ENCODE results near the gene TMEM63A. TPM values are rescaled to one million over a fixed set of nuclear protein-coding genes. Genes with fewer than 3 reads are reported as not detected.

Gene TMEM63A
- total and polyA plus RNA-seq, 2 of the 13 experiments (the other 11 are each of a cell fraction or from before 2014, with no cell fraction given), result 23.9 to 53.3 TPM

DNA sequence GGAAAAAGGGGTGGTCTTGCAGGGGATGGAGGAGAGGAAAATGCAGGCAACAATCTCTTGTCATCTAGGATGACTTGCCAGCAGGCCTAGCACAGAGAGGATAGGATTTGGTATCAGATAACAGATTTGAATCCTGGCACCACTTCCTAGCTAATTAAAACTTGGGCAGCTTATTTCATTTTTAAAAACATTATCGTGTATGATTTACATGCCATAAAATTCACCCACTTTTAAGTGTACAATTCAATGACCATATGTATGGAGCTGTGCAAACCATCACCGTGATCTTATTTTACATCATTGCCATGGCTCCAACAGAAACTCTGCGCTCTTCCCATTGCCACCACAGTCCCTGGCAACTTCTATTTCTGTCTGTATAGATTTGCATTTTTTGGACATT lies 34.9 kb upstream of the TMEM63A start:
- H3K27me3 ChIP-seq (ENCODE audit: control insufficient read depth in 1 of 2, insufficient read depth in 2 of 2, low read length in 2 of 2), result no peaks in the 10 kb centered on the region
- H3K9me3 ChIP-seq (ENCODE audit: low read length), result no peaks in the 10 kb centered on the region
- ATAC-seq (no peak), FAIRE-seq (no peak), DNase-seq (ENCODE audit: low spot score) (no peak)
- intact Hi-C loops (cut with micrococcal nuclease; ENCODE audit: unreplicated experiment) (no loop called here), in situ Hi-C loops (cut with HindIII; ENCODE audit: extremely low pct_ligation_motif_present, low pct_unique_long_range_greater_than_20kb) (no loop called here)
- CTCF ChIA-PET (ENCODE audit: low intra/inter-chr PET ratio, low total read pairs), result no interaction called here
- no peak overlapping the region for H2AFZ ChIP-seq (ENCODE audit: low read length)
- TF ChIP-seq, protein P1, sequence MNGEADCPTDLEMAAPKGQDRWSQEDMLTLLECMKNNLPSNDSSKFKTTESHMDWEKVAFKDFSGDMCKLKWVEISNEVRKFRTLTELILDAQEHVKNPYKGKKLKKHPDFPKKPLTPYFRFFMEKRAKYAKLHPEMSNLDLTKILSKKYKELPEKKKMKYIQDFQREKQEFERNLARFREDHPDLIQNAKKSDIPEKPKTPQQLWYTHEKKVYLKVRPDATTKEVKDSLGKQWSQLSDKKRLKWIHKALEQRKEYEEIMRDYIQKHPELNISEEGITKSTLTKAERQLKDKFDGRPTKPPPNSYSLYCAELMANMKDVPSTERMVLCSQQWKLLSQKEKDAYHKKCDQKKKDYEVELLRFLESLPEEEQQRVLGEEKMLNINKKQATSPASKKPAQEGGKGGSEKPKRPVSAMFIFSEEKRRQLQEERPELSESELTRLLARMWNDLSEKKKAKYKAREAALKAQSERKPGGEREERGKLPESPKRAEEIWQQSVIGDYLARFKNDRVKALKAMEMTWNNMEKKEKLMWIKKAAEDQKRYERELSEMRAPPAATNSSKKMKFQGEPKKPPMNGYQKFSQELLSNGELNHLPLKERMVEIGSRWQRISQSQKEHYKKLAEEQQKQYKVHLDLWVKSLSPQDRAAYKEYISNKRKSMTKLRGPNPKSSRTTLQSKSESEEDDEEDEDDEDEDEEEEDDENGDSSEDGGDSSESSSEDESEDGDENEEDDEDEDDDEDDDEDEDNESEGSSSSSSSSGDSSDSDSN (CRISPR knock-in tag; IDR thresholded peaks at IDR 0.05), result no peak
- TF ChIP-seq, protein P2, sequence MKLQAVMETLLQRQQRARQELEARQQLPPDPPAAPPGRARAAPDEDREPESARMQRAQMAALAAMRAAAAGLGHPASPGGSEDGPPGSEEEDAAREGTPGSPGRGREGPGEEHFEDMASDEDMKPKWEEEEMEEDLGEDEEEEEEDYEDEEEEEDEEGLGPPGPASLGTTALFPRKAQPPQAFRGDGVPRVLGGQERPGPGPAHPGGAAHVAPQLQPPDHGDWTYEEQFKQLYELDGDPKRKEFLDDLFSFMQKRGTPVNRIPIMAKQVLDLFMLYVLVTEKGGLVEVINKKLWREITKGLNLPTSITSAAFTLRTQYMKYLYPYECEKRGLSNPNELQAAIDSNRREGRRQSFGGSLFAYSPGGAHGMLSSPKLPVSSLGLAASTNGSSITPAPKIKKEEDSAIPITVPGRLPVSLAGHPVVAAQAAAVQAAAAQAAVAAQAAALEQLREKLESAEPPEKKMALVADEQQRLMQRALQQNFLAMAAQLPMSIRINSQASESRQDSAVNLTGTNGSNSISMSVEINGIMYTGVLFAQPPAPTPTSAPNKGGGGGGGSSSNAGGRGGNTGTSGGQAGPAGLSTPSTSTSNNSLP (IDR thresholded peaks at IDR 0.05; ENCODE audit: low read depth, low read length), result no peak
- TF ChIP-seq GATAD2A (CRISPR knock-in tag; IDR thresholded peaks at IDR 0.05) (no peak), ARHGAP35 (CRISPR knock-in tag; IDR thresholded peaks at IDR 0.05; ENCODE audit: borderline replicate concordance) (no peak), ZMYM4 (CRISPR knock-in tag; IDR thresholded peaks at IDR 0.05) (no peak), SMYD3 (CRISPR knock-in tag; IDR thresholded peaks at IDR 0.05) (no peak), ZNF441 (CRISPR knock-in tag; IDR thresholded peaks at IDR 0.05; ENCODE audit: borderline replicate concordance) (no peak)
- TF ChIP-seq, protein P3, sequence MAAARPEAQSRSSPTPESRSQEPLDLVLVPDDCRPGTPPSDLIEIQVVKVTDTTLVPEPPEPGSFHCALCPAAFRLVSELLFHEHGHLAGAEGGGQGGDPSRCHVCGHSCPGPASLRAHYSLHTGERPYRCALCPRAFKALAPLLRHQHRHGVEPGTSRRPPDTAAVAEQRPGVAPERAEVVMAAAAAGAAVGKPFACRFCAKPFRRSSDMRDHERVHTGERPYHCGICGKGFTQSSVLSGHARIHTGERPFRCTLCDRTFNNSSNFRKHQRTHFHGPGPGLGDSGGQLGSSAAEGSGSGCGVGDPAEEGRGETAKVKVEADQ (CRISPR knock-in tag; IDR thresholded peaks at IDR 0.05; ENCODE audit: borderline replicate concordance), result no peak
- TF ChIP-seq, protein P4, sequence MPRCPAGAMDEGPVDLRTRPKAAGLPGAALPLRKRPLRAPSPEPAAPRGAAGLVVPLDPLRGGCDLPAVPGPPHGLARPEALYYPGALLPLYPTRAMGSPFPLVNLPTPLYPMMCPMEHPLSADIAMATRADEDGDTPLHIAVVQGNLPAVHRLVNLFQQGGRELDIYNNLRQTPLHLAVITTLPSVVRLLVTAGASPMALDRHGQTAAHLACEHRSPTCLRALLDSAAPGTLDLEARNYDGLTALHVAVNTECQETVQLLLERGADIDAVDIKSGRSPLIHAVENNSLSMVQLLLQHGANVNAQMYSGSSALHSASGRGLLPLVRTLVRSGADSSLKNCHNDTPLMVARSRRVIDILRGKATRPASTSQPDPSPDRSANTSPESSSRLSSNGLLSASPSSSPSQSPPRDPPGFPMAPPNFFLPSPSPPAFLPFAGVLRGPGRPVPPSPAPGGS (CRISPR knock-in tag; IDR thresholded peaks at IDR 0.05), result no peak
- TF ChIP-seq, protein P5, sequence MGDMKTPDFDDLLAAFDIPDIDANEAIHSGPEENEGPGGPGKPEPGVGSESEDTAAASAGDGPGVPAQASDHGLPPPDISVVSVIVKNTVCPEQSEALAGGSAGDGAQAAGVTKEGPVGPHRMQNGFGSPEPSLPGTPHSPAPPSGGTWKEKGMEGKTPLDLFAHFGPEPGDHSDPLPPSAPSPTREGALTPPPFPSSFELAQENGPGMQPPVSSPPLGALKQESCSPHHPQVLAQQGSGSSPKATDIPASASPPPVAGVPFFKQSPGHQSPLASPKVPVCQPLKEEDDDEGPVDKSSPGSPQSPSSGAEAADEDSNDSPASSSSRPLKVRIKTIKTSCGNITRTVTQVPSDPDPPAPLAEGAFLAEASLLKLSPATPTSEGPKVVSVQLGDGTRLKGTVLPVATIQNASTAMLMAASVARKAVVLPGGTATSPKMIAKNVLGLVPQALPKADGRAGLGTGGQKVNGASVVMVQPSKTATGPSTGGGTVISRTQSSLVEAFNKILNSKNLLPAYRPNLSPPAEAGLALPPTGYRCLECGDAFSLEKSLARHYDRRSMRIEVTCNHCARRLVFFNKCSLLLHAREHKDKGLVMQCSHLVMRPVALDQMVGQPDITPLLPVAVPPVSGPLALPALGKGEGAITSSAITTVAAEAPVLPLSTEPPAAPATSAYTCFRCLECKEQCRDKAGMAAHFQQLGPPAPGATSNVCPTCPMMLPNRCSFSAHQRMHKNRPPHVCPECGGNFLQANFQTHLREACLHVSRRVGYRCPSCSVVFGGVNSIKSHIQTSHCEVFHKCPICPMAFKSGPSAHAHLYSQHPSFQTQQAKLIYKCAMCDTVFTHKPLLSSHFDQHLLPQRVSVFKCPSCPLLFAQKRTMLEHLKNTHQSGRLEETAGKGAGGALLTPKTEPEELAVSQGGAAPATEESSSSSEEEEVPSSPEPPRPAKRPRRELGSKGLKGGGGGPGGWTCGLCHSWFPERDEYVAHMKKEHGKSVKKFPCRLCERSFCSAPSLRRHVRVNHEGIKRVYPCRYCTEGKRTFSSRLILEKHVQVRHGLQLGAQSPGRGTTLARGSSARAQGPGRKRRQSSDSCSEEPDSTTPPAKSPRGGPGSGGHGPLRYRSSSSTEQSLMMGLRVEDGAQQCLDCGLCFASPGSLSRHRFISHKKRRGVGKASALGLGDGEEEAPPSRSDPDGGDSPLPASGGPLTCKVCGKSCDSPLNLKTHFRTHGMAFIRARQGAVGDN (CRISPR knock-in tag; IDR thresholded peaks at IDR 0.05), result no peak
- H4K20me1 ChIP-seq (ENCODE audit: insufficient read depth, low read length), result no peaks in the 10 kb centered on the region
- no peak overlapping the region for H3K27ac ChIP-seq (ENCODE audit: extremely low read length, insufficient read depth, low read length)
- no TSS peak for BruUV-seq (replicated peaks)
- peaks cover 7 to 31% of the 10 kb centered on the region in 2 experiments; a peak in 4 of 5 replicates for H3K36me3 ChIP-seq (replicated peaks in 1 of 2; ENCODE audit: control insufficient read depth in 1 of 2, insufficient read depth in 2 of 2, low read length in 2 of 2)
- POLR2A ChIA-PET, result no interaction called here
- 97% methylated on average over 3 of the region's 3 CpGs for WGBS (ENCODE audit: low lambda C conversion rate)
- no peaks in the 10 kb centered on the region for H3K79me2 ChIP-seq (ENCODE audit: insufficient read depth, low read length)
- no peak overlapping the region for H3K4me2 ChIP-seq (ENCODE audit: low read depth, low read length)
- no peak overlapping the region for H3K4me3 ChIP-seq (replicated peaks in 1 of 3; ENCODE audit: insufficient read depth in 1 of 3, low read depth in 2 of 3, low read length in 3 of 3)
- H3K9ac ChIP-seq (ENCODE audit: insufficient read depth, low read depth, low read length), result no peak overlapping the region
- H3K4me1 ChIP-seq (ENCODE audit: insufficient read depth, low read length), result 0 out of 2 replicates have a peak, but pooled peaks cover 3% of the 10 kb centered on the region

Data from HepG2 (cell line).